Measurements from ENCODE around the gene SSTR3.
"Not testable (repeated sequence)": the region's sequence is repeated elsewhere in the genome, so short reads cannot be mapped to it uniquely, and the experiment has no call there.

SSTR3 gene

DNA sequence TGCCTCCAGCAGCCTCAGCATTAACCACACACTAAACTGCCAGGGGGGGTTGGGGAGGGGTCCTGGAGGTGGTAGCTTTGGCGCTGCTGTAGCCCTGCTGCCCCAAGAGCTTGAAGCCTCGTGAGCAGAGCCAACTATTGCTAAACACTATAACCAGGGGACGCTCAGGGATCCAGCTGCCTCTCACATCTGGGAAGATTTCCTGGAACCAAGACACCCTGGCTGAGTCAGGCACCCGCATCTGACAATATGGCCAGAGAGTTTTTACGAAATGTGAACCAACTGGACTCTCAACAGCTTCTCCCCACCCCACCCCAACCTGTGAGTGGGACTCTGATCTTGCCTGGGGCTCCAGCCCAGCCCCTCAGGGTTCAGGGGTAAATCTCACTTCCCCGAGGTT is 38.6 kb downstream of the SSTR3 start:
- Histone ChIP-seq H3K14ac (ENCODE audit: low read length) (no peak overlapping the region), H3K27ac (ENCODE audit: low read depth, low read length) (no peak overlapping the region), H2AFZ (ENCODE audit: insufficient read depth, low read length, poor library complexity) (no peak overlapping the region), H3K18ac (ENCODE audit: low read length) (no peak overlapping the region), H3K27me3 (ENCODE audit: insufficient read depth, low read length) (no peaks in the 10 kb centered on the region), H3K4me1 (ENCODE audit: control insufficient read depth in 1 of 2, insufficient read depth in 2 of 2, low read length in 2 of 2) (peaks cover 23 to 26% of the 10 kb centered on the region in 2 experiments), H3K36me3 (ENCODE audit: control insufficient read depth in 1 of 2, insufficient read depth in 2 of 2, low read length in 2 of 2) (no peaks in the 10 kb centered on the region), H2AK5ac (ENCODE audit: low read length) (no peak overlapping the region), H3K4ac (ENCODE audit: low read depth, low read length) (no peak overlapping the region), H4K91ac (ENCODE audit: low read depth, low read length) (no peak overlapping the region), H4K8ac (ENCODE audit: low read depth, low read length) (no peak overlapping the region), H2BK120ac (ENCODE audit: insufficient read depth, low read length, poor library complexity) (no peak overlapping the region), H3K9ac (ENCODE audit: low read length) (no peak overlapping the region), H4K12ac (ENCODE audit: low read depth, low read length) (no peak overlapping the region), H3K4me2 (ENCODE audit: low read length) (no peak overlapping the region), H3K4me3 (ENCODE audit: low read depth, low read length) (no peak overlapping the region), H3K79me2 (ENCODE audit: control insufficient read depth, insufficient read depth, low read length, poor library complexity) (no peaks in the 10 kb centered on the region), H3K23ac (ENCODE audit: low read length) (no peak overlapping the region), H3K79me1 (ENCODE audit: low read length) (peaks cover 13% of the 10 kb centered on the region), H3K9me3 (ENCODE audit: insufficient read depth, low read depth, low read length) (peaks cover 1% of the 10 kb centered on the region), H2BK5ac (ENCODE audit: low read depth, low read length, poor library complexity) (no peak overlapping the region), H2BK12ac (ENCODE audit: low read length) (no peak overlapping the region)
- WGBS (ENCODE audit: extremely low coverage, insufficient coverage, insufficient read length), result no CpG with 5 or more reads among the region's 6 CpGs
- peak; percentile 96 to 97 for DNase-seq

DNA sequence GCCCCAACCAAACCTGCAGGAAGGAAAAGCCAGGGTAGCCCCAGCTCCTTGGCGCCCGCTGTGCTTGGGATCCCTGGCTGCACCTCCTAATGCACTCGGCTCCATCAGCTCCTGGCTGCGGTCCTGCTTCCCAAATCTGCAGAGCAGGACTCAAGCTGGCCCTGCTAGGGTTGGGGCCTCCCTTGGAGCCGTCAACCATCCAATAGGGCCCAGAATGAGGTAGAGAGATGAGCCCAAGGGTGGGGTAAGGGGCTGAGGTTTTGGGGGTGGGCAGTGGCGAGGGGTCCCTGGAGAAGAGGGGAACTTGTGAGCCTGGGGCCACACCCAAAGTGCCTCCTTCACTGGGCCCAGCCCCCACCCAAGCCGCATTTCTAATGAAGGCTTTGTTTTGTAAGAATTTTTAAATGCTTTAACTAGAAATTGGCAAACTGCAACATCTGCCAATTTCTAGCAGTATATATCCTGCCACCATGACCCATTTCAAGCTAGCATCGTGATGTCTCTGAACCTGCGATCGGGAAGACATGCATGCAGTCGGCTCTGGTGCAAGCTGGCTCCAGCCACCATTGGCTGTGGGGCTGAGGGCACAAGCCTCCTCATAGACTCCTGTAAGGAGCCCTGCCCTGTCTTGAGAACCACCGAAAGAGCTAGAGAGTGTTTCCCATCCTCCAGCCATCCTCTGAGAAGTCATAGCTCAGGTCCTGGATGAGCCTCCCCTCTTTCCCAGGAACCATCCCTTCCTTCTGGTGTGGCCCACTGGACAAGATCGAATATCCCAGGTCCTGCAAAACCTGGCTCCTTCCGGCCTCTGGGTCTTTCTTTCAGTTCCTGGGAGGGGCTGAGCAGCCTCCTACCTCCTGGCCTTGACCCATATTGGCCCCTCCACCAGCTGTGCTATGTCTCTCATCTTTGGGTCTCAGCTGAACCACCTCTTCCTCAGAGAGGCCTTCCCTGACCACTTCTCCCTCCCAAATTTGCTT is 39.7 kb downstream of the SSTR3 start:
- Histone ChIP-seq H3K4ac (ENCODE audit: low read depth, low read length) (no peak overlapping the region), H3K36me3 (ENCODE audit: control insufficient read depth in 1 of 2, insufficient read depth in 2 of 2, low read length in 2 of 2) (no peaks in the 10 kb centered on the region), H4K12ac (ENCODE audit: low read depth, low read length) (no peak overlapping the region), H4K8ac (ENCODE audit: low read depth, low read length) (no peak overlapping the region), H3K23ac (ENCODE audit: low read length) (no peak overlapping the region), H2BK12ac (ENCODE audit: low read length) (no peak overlapping the region), H3K79me1 (ENCODE audit: low read length) (peaks cover 9% of the 10 kb centered on the region), H3K27ac (ENCODE audit: low read depth, low read length) (no peak overlapping the region), H3K27me3 (ENCODE audit: insufficient read depth, low read length) (no peaks in the 10 kb centered on the region), H3K9ac (ENCODE audit: low read length) (no peak overlapping the region), H4K91ac (ENCODE audit: low read depth, low read length) (no peak overlapping the region), H3K18ac (ENCODE audit: low read length) (no peak overlapping the region), H2AK5ac (ENCODE audit: low read length) (peak overlapping the region; percentile 34), H2BK120ac (ENCODE audit: insufficient read depth, low read length, poor library complexity) (no peak overlapping the region), H2BK5ac (ENCODE audit: low read depth, low read length, poor library complexity) (no peak overlapping the region), H3K4me2 (ENCODE audit: low read length) (no peak overlapping the region), H2AFZ (ENCODE audit: insufficient read depth, low read length, poor library complexity) (no peak overlapping the region), H3K4me1 (ENCODE audit: control insufficient read depth in 1 of 2, insufficient read depth in 2 of 2, low read length in 2 of 2) (peaks cover 15% of the 10 kb centered on the region in 2 experiments), H3K79me2 (ENCODE audit: control insufficient read depth, insufficient read depth, low read length, poor library complexity) (no peaks in the 10 kb centered on the region), H3K14ac (ENCODE audit: low read length) (peak overlapping the region; percentile 11), H3K9me3 (ENCODE audit: insufficient read depth, low read depth, low read length) (peaks cover 1% of the 10 kb centered on the region), H3K4me3 (ENCODE audit: low read depth, low read length) (no peak overlapping the region)
- no peak for DNase-seq
- no CpG with 5 or more reads among the region's 14 CpGs for WGBS (ENCODE audit: extremely low coverage, insufficient coverage, insufficient read length)

- DNase-seq, result no peak
- no peaks in the 10 kb centered on the region for H3K36me3 ChIP-seq (ENCODE audit: control insufficient read depth in 1 of 2, insufficient read depth in 2 of 2, low read length in 2 of 2)
- no peak overlapping the region for H3K4me3 ChIP-seq (ENCODE audit: low read depth, low read length)
- no peak overlapping the region for H2BK5ac ChIP-seq (ENCODE audit: low read depth, low read length, poor library complexity)
- no peak overlapping the region for H2AFZ ChIP-seq (ENCODE audit: insufficient read depth, low read length, poor library complexity)
- no peak overlapping the region for H3K4me2 ChIP-seq (ENCODE audit: low read length)
- no peak overlapping the region for H2AK5ac ChIP-seq (ENCODE audit: low read length)
- peaks cover 2% of the 10 kb centered on the region for H3K79me2 ChIP-seq (ENCODE audit: control insufficient read depth, insufficient read depth, low read length, poor library complexity)
- H3K27me3 ChIP-seq (ENCODE audit: insufficient read depth, low read length), result no peaks in the 10 kb centered on the region
- whole genome bisulfite sequencing (ENCODE audit: extremely low coverage, insufficient coverage, insufficient read length), result no CpG with 5 or more reads among the region's 5 CpGs
- peaks cover 1% of the 10 kb centered on the region for H3K9me3 ChIP-seq (ENCODE audit: insufficient read depth, low read depth, low read length)
- H3K9ac ChIP-seq (ENCODE audit: low read length), result no peak overlapping the region
- peaks cover 12 to 15% of the 10 kb centered on the region in 2 experiments for H3K4me1 ChIP-seq (ENCODE audit: control insufficient read depth in 1 of 2, insufficient read depth in 2 of 2, low read length in 2 of 2)
- no peak overlapping the region for H4K91ac ChIP-seq (ENCODE audit: low read depth, low read length)
- H3K14ac ChIP-seq (ENCODE audit: low read length), result no peak overlapping the region
- H2BK120ac ChIP-seq (ENCODE audit: insufficient read depth, low read length, poor library complexity), result no peak overlapping the region
- no peak overlapping the region for H3K27ac ChIP-seq (ENCODE audit: low read depth, low read length)
- H3K4ac ChIP-seq (ENCODE audit: low read depth, low read length), result no peak overlapping the region
- H4K12ac ChIP-seq (ENCODE audit: low read depth, low read length), result no peak overlapping the region
- H2BK12ac ChIP-seq (ENCODE audit: low read length), result no peak overlapping the region
- H4K8ac ChIP-seq (ENCODE audit: low read depth, low read length), result no peak overlapping the region
- H3K79me1 ChIP-seq (ENCODE audit: low read length), result peaks cover 6% of the 10 kb centered on the region
- H3K23ac ChIP-seq (ENCODE audit: low read length), result no peak overlapping the region
- no peak overlapping the region for H3K18ac ChIP-seq (ENCODE audit: low read length)
Observed at GRCh38 chr22:37171662-37172061, 40.6 kb downstream of the SSTR3 start.

GRCh38 chr22:37170689-37171405 is 41.4 kb downstream of the SSTR3 start:
- not testable (repeated sequence) for H3K4ac ChIP-seq (ENCODE audit: low read depth, low read length); H3K4me1 ChIP-seq (ENCODE audit: control insufficient read depth in 1 of 2, insufficient read depth in 2 of 2, low read length in 2 of 2); H3K23ac ChIP-seq (ENCODE audit: low read length); H2AK5ac ChIP-seq (ENCODE audit: low read length); H3K9me3 ChIP-seq (ENCODE audit: insufficient read depth, low read depth, low read length); H2BK12ac ChIP-seq (ENCODE audit: low read length); H2BK5ac ChIP-seq (ENCODE audit: low read depth, low read length, poor library complexity); H3K27ac ChIP-seq (ENCODE audit: low read depth, low read length); DNase-seq; H4K91ac ChIP-seq (ENCODE audit: low read depth, low read length); H3K4me2 ChIP-seq (ENCODE audit: low read length); H3K9ac ChIP-seq (ENCODE audit: low read length); H3K79me1 ChIP-seq (ENCODE audit: low read length); H3K27me3 ChIP-seq (ENCODE audit: insufficient read depth, low read length); H3K79me2 ChIP-seq (ENCODE audit: control insufficient read depth, insufficient read depth, low read length, poor library complexity); H4K12ac ChIP-seq (ENCODE audit: low read depth, low read length); H3K18ac ChIP-seq (ENCODE audit: low read length); H4K8ac ChIP-seq (ENCODE audit: low read depth, low read length); H3K36me3 ChIP-seq (ENCODE audit: control insufficient read depth in 1 of 2, insufficient read depth in 2 of 2, low read length in 2 of 2); H3K4me3 ChIP-seq (ENCODE audit: low read depth, low read length); H2BK120ac ChIP-seq (ENCODE audit: insufficient read depth, low read length, poor library complexity); H2AFZ ChIP-seq (ENCODE audit: insufficient read depth, low read length, poor library complexity); H3K14ac ChIP-seq (ENCODE audit: low read length)
- WGBS (ENCODE audit: extremely low coverage, insufficient coverage, insufficient read length), result no CpG with 5 or more reads among the region's 16 CpGs
